GM12878 (cell line): ENCODE data around the gene LTC4S.

Experiments
- CTCF ChIP-seq, 3 experiments: IDR thresholded peaks in 2 of 3; conservative IDR thresholded peaks in 1 of 3; 2 replicates each; pipeline ENCODE4 v1.5.1; 2011; ENCODE audit warnings: low read depth in 3 of 3, low read length in 3 of 3, mild to moderate bottlenecking in 3 of 3, control low read depth in 2 of 3, moderate library complexity in 2 of 3, inconsistent platforms in 1 of 3, mixed read lengths in 1 of 3; ENCODE audit not compliant: control insufficient read depth in 2 of 3, insufficient read depth in 1 of 3; ENCODE audit errors: extremely low read depth in 1 of 3
- EP300 ChIP-seq, 2 experiments: fragments of 150-350 bp in 1 of 2; IDR thresholded peaks; 2 replicates each; pipeline ENCODE4 v1.6.1; 2011 to 2012; ENCODE audit warnings: low read depth in 2 of 2, low read length in 2 of 2, borderline replicate concordance in 1 of 2, improper control_type of control experiment in 1 of 2, inconsistent platforms in 1 of 2; ENCODE audit not compliant: control insufficient read depth in 1 of 2
- FOS ChIP-seq: IDR thresholded peaks from 3 replicates; pipeline ENCODE4 v1.6.1; 2011; ENCODE audit warnings: borderline replicate concordance; ENCODE audit not compliant: insufficient read length; ENCODE audit errors: extremely low read depth
- MAX ChIP-seq: IDR thresholded peaks from 2 replicates; pipeline ENCODE4 v1.6.1; 2012; ENCODE audit warnings: low read depth, low read length, improper control_type of control experiment
- NKRF ChIP-seq: fragments of 450-650 bp; conservative IDR thresholded peaks from 2 replicates; pipeline ENCODE4 v1.6.1; 2017; ENCODE audit warnings: mild to moderate bottlenecking, moderate library complexity
- NRF1 ChIP-seq: conservative IDR thresholded peaks from 2 replicates; pipeline ENCODE4 v1.6.1; 2011; ENCODE audit warnings: mild to moderate bottlenecking, low read depth, low read length, improper control_type of control experiment
- POLR2A ChIP-seq: IDR thresholded peaks from 2 replicates; pipeline ENCODE4 v1.6.1; 2011; ENCODE audit warnings: low read depth, mild to moderate bottlenecking, low read length
- RCOR1 ChIP-seq: conservative IDR thresholded peaks from 2 replicates; pipeline ENCODE4 v1.6.1; 2012; ENCODE audit warnings: low read depth, low read length, improper control_type of control experiment
- SP1 ChIP-seq: IDR thresholded peaks from one replicate; pipeline ENCODE4 v1.6.1; 2011; ENCODE audit warnings: low read depth, low read length
- ZBTB33 ChIP-seq: fragments of 450-650 bp; IDR thresholded peaks from 2 replicates; pipeline ENCODE4 v1.6.1; 2017; ENCODE audit warnings: mild to moderate bottlenecking

- TF ChIP-seq ZBTB33 (no peak), NRF1 (no peak), CTCF (IDR thresholded peaks at IDR 0.05 in 2 of 3, conservative IDR thresholded peaks at IDR 0.05 in 1 of 3; ENCODE audit: control insufficient read depth in 2 of 3, extremely low read depth in 1 of 3, insufficient read depth in 1 of 3, low read depth in 3 of 3, low read length in 3 of 3) (no peak), RCOR1 (no peak), MAX (no peak), FOS (no peak), POLR2A (no peak), SP1 (no peak), EP300 (IDR thresholded peaks at IDR 0.05; ENCODE audit: borderline replicate concordance in 1 of 2, control insufficient read depth in 1 of 2, low read depth in 2 of 2, low read length in 2 of 2) (no peak), NKRF (no peak)
Observed at GRCh38 chr5:179812135-179812825, 18.5 kb downstream of the LTC4S start.
